Mesendoderm (in vitro differentiated cells): ENCODE measurements around the gene TGFBRAP1.

Experiments used
- DNase-seq: peaks from one replicate; pipeline ENCODE4 v3.0.0; 2013
- H2AK5ac ChIP-seq: 2 replicates; pipeline ENCODE4 v1.6.1; 2013; ENCODE audit warnings: low read length, inconsistent platforms
- H2BK120ac ChIP-seq: 2 replicates; pipeline ENCODE4 v1.6.1; 2013; ENCODE audit warnings: low read depth, mild to moderate bottlenecking, low read length, moderate library complexity, mixed read lengths
- H2BK15ac ChIP-seq: replicated peaks from 2 replicates; pipeline ENCODE4 v1.6.1; 2013; ENCODE audit warnings: low read depth, mild to moderate bottlenecking, moderate library complexity
- H2BK5ac ChIP-seq: 2 replicates; pipeline ENCODE4 v1.6.1; 2013; ENCODE audit warnings: low read length, inconsistent platforms
- H3K18ac ChIP-seq: 2 replicates; pipeline ENCODE4 v1.6.1; 2013; ENCODE audit warnings: mild to moderate bottlenecking, low read length, mixed read lengths
- H3K23ac ChIP-seq: one replicate; pipeline ENCODE4 v1.6.1; 2013; ENCODE audit warnings: low read length
- H3K27ac ChIP-seq: 2 replicates; pipeline ENCODE4 v1.5.1; 2013; ENCODE audit warnings: low read depth, mild to moderate bottlenecking, inconsistent platforms, low read length, moderate library complexity
- H3K27me3 ChIP-seq: 2 replicates; pipeline ENCODE4 v1.6.1; 2013; ENCODE audit warnings: low read length, control low read depth, mild to moderate bottlenecking, inconsistent platforms; ENCODE audit not compliant: insufficient read depth, poor library complexity
- H3K36me3 ChIP-seq: 2 replicates; pipeline ENCODE4 v1.6.1; 2013; ENCODE audit warnings: low read length, inconsistent platforms; ENCODE audit not compliant: control insufficient read depth, insufficient read depth
- H3K4ac ChIP-seq: one replicate; pipeline ENCODE4 v1.6.1; 2013; ENCODE audit warnings: low read depth, mild to moderate bottlenecking, low read length, moderate library complexity
- H3K4me1 ChIP-seq: 2 replicates; pipeline ENCODE4 v1.6.1; 2013; ENCODE audit warnings: low read depth, low read length, inconsistent platforms; ENCODE audit not compliant: control insufficient read depth
- H3K4me2 ChIP-seq: 2 replicates; pipeline ENCODE4 v1.6.1; 2013; ENCODE audit warnings: low read length
- H3K4me3 ChIP-seq: 2 replicates; pipeline ENCODE4 v1.5.1; 2013; ENCODE audit warnings: mild to moderate bottlenecking, low read length
- H3K56ac ChIP-seq: one replicate; pipeline ENCODE4 v1.6.1; 2013; ENCODE audit warnings: low read length
- H3K79me1 ChIP-seq: 2 replicates; pipeline ENCODE4 v1.6.1; 2013; ENCODE audit warnings: low read length, inconsistent platforms
- H3K79me2 ChIP-seq: 2 replicates; pipeline ENCODE4 v1.6.1; 2013; ENCODE audit warnings: mild to moderate bottlenecking, low read length; ENCODE audit not compliant: control insufficient read depth, insufficient read depth
- H3K9ac ChIP-seq: 2 replicates; pipeline ENCODE4 v1.6.1; 2013; ENCODE audit warnings: low read length, inconsistent platforms
- H4K5ac ChIP-seq: one replicate; pipeline ENCODE4 v1.6.1; 2013; ENCODE audit warnings: low read length
- H4K8ac ChIP-seq: one replicate; pipeline ENCODE4 v1.6.1; 2013; ENCODE audit warnings: low read depth, mild to moderate bottlenecking, control low read depth, low read length, moderate library complexity
- WGBS: extraction: QIAGEN DNeasy Blood & Tissue Kit; methylation state at CpG from one replicate; pipeline ENCODE4 v1.1.7; 2013; ENCODE audit warnings: low lambda C conversion rate, missing lambda C conversion rate; ENCODE audit not compliant: insufficient coverage; ENCODE audit errors: extremely low coverage; 5-methylcytosine and 5-hydroxymethylcytosine counted together

Gene TGFBRAP1

GRCh38 chr2:105231232-105231619 lies 98.3 kb downstream of the TGFBRAP1 start:
- no peak overlapping the region for H4K8ac ChIP-seq
- H2BK5ac ChIP-seq: no peak overlapping the region
- no peak overlapping the region for H3K4me3 ChIP-seq
- H2BK15ac ChIP-seq: no peak overlapping the region
- no peak overlapping the region for H3K56ac ChIP-seq
- no peak for DNase-seq
- no peak overlapping the region for H3K9ac ChIP-seq
- no peaks in the 10 kb centered on the region for H3K79me2 ChIP-seq
- H3K4me2 ChIP-seq: no peak overlapping the region
- H3K27ac ChIP-seq: no peak overlapping the region
- H3K79me1 ChIP-seq: no peaks in the 10 kb centered on the region
- H3K23ac ChIP-seq: no peak overlapping the region
- no peaks in the 10 kb centered on the region for H3K36me3 ChIP-seq
- H2BK120ac ChIP-seq: no peak overlapping the region
- no peak overlapping the region for H3K18ac ChIP-seq
- no peak overlapping the region for H3K4ac ChIP-seq
- no peaks in the 10 kb centered on the region for H3K27me3 ChIP-seq
- no peak overlapping the region for H4K5ac ChIP-seq
- WGBS: no CpG with 5 or more reads among the region's 3 CpGs
- no peaks in the 10 kb centered on the region for H3K4me1 ChIP-seq
- H2AK5ac ChIP-seq: no peak overlapping the region

DNA sequence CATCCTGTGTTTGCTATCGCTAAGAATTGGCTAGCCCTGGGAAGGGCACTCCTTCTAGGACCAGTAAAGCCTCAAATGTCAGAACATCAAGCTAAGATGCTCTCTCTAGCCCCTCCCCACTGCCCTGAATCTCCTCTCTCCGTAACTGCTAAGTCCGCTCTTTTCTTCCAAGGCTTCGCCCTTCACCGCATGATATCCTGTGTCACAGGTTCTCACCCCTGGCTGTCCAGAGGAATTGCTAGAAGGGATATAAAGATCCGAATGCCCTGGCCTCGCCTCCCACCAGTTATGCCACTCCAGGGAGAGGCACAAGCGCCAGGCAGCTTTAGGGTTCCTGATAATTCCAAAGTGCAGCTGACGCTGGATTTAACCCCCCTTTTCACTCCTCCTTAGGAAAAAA lies 105.1 kb downstream of the TGFBRAP1 start:
- Histone ChIP-seq H4K8ac (no peak overlapping the region), H3K79me1 (no peaks in the 10 kb centered on the region), H3K27me3 (no peaks in the 10 kb centered on the region), H3K27ac (no peak overlapping the region), H3K23ac (no peak overlapping the region), H4K5ac (no peak overlapping the region), H3K9ac (no peak overlapping the region), H3K4me3 (no peak overlapping the region), H3K18ac (no peak overlapping the region), H3K4me1 (no peaks in the 10 kb centered on the region), H3K56ac (no peak overlapping the region), H3K4me2 (no peak overlapping the region), H2BK5ac (no peak overlapping the region), H3K4ac (no peak overlapping the region), H2BK15ac (no peak overlapping the region), H2BK120ac (no peak overlapping the region), H3K79me2 (no peaks in the 10 kb centered on the region), H3K36me3 (no peaks in the 10 kb centered on the region), H2AK5ac (no peak overlapping the region)
- no CpG with 5 or more reads among the region's 9 CpGs for whole genome bisulfite sequencing
- peak; percentile 27 for DNase-seq

DNA sequence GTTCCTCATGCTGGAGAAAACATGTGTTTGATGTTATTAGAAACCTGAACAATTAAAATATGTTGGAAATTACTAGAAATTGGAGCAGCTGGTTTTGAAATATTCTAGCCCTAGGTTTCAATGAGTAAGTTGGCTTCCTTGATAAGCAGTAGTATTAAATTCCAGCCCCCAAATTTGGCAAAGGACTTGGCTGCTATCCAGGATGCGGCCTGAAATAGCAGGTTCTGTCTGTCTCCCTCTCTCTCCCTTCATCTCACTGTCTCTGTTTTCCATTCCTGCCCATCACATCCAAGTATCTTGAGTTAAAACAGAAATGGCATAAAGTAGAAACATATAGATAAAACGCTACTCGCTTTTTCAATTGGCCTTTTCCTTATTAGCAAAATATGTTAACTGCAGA lies 108.9 kb downstream of the TGFBRAP1 start:
- no CpG with 5 or more reads among the region's 3 CpGs for WGBS
- no peak overlapping the region for H2BK120ac ChIP-seq
- H3K56ac ChIP-seq: no peak overlapping the region
- H3K27ac ChIP-seq: no peak overlapping the region
- H3K4ac ChIP-seq: no peak overlapping the region
- no peaks in the 10 kb centered on the region for H3K79me1 ChIP-seq
- H3K27me3 ChIP-seq: no peaks in the 10 kb centered on the region
- H3K4me3 ChIP-seq: no peak overlapping the region
- no peak overlapping the region for H2AK5ac ChIP-seq
- H2BK5ac ChIP-seq: no peak overlapping the region
- no peaks in the 10 kb centered on the region for H3K4me1 ChIP-seq
- no peak overlapping the region for H3K4me2 ChIP-seq
- no peaks in the 10 kb centered on the region for H3K36me3 ChIP-seq
- H3K9ac ChIP-seq: no peak overlapping the region
- H3K18ac ChIP-seq: no peak overlapping the region
- no peak overlapping the region for H4K8ac ChIP-seq
- H3K23ac ChIP-seq: no peak overlapping the region
- no peaks in the 10 kb centered on the region for H3K79me2 ChIP-seq
- no peak for DNase-seq
- H4K5ac ChIP-seq: no peak overlapping the region
- H2BK15ac ChIP-seq: no peak overlapping the region

GRCh38 chr2:105215586-105216192 lies 113.8 kb downstream of the TGFBRAP1 start:
- Histone ChIP-seq H3K79me2 (no peaks in the 10 kb centered on the region), H2BK120ac (no peak overlapping the region), H3K27me3 (no peaks in the 10 kb centered on the region), H2AK5ac (no peak overlapping the region), H3K4ac (no peak overlapping the region), H3K23ac (no peak overlapping the region), H3K36me3 (no peaks in the 10 kb centered on the region), H3K56ac (no peak overlapping the region), H3K79me1 (no peaks in the 10 kb centered on the region), H4K5ac (no peak overlapping the region), H3K27ac (no peak overlapping the region), H3K4me3 (no peak overlapping the region), H3K4me1 (no peaks in the 10 kb centered on the region), H4K8ac (no peak overlapping the region), H2BK15ac (no peak overlapping the region), H3K18ac (no peak overlapping the region), H3K9ac (no peak overlapping the region), H3K4me2 (no peak overlapping the region), H2BK5ac (no peak overlapping the region)
- DNase-seq: no peak
- no CpG with 5 or more reads among the region's 5 CpGs for WGBS
